SK-N-SH (cell line): ENCODE measurements around the gene LCORL. TPM values are rescaled to one million over a fixed set of nuclear protein-coding genes. Genes with fewer than 3 reads are reported as not detected.

ENCODE experiments used
- CTCF ChIA-PET: fragments of 300-600, 350-600 bp; formaldehyde crosslinking; extraction: SDS; loops from one replicate; lab custom pipeline; 2021; lab: Yijun Ruan, JAX
- POLR2A ChIA-PET: fragments of 350-600 bp; sonication (Branson Sonifier 250); formaldehyde crosslinking; extraction: SDS; loops from one replicate; lab custom pipeline; 2020; ENCODE audit warnings: antibody characterized with exemption, inconsistent platforms; lab: Yijun Ruan, JAX
- DNase-seq: peaks from one replicate; pipeline ENCODE4 v3.0.0; 2012
- H2AFZ ChIP-seq: fragments of 200-600 bp; sonication (generic); 2 replicates; pipeline ENCODE4 v1.8.1; 2016; ENCODE audit warnings: antibody characterized with exemption, mild to moderate bottlenecking, low read depth
- H3F3A ChIP-seq: fragments of 200-600 bp; sonication (generic); replicated peaks from 2 replicates; pipeline ENCODE3; 2016; ENCODE audit warnings: antibody characterized with exemption, mild to moderate bottlenecking; ENCODE audit not compliant: insufficient read depth
- H3K27ac ChIP-seq, 2 experiments: fragments of 200-500 bp in 1 of 2; fragments of 200-600 bp in 1 of 2; sonication (Bioruptor generic) in 1 of 2; sonication (generic), shearing (Covaris generic) in 1 of 2; 2 replicates each; pipeline versions ENCODE4 v1.5.1 to v1.6.1; 2014 to 2016; ENCODE audit warnings: low read depth in 2 of 2, inconsistent platforms in 1 of 2, low read length in 1 of 2, mild to moderate bottlenecking in 1 of 2, mixed read lengths in 1 of 2
- H3K27me3 ChIP-seq: fragments of 200-600 bp; sonication (generic), shearing (Covaris generic); 2 replicates; pipeline ENCODE4 v1.6.1; 2016; ENCODE audit warnings: mixed run types; ENCODE audit not compliant: insufficient read depth
- H3K36me3 ChIP-seq, 2 experiments: fragments of 200-500 bp in 1 of 2; fragments of 200-600 bp in 1 of 2; sonication (Bioruptor generic) in 1 of 2; sonication (generic) in 1 of 2; replicated peaks in 1 of 2; 2 replicates each; pipeline versions ENCODE3 to v1.5.1; 2014 to 2016; ENCODE audit warnings: low read length in 1 of 2, mild to moderate bottlenecking in 1 of 2; ENCODE audit not compliant: insufficient read depth in 2 of 2, control insufficient read depth in 1 of 2
- H3K4me1 ChIP-seq, 2 experiments: fragments of 200-500 bp in 1 of 2; fragments of 200-600 bp in 1 of 2; sonication (Bioruptor generic) in 1 of 2; sonication (generic), shearing (Covaris generic) in 1 of 2; 2 replicates each; pipeline versions ENCODE4 v1.5.1 to v1.6.1; 2014 to 2016; ENCODE audit warnings: low read depth in 1 of 2, low read length in 1 of 2, mixed run types in 1 of 2; ENCODE audit not compliant: insufficient read depth in 2 of 2, control insufficient read depth in 1 of 2
- H3K4me2 ChIP-seq: fragments of 200-600 bp; sonication (generic), shearing (Covaris generic); 2 replicates; pipeline ENCODE4 v1.6.1; 2017; ENCODE audit warnings: mixed run types
- H3K4me3 ChIP-seq, 2 experiments: fragments of 200-500 bp in 1 of 2; fragments of 200-600 bp in 1 of 2; sonication (Bioruptor generic) in 1 of 2; sonication (generic), shearing (Covaris generic) in 1 of 2; 2 replicates each; pipeline versions ENCODE4 v1.5.1 to v1.8.1; 2014 to 2016; ENCODE audit warnings: low read depth in 2 of 2, inconsistent platforms in 1 of 2, low read length in 1 of 2, mild to moderate bottlenecking in 1 of 2, mixed read lengths in 1 of 2, moderate library complexity in 1 of 2
- H3K79me2 ChIP-seq: fragments of 200-600 bp; sonication (generic); 2 replicates; pipeline ENCODE4 v1.8.1; 2017; ENCODE audit warnings: mild to moderate bottlenecking; ENCODE audit not compliant: insufficient read depth
- H3K9ac ChIP-seq: fragments of 200-600 bp; sonication (generic); 2 replicates; pipeline ENCODE4 v1.6.1; 2017; ENCODE audit warnings: mixed run types
- H3K9me2 ChIP-seq: fragments of 200-600 bp; sonication (generic); 2 replicates; pipeline ENCODE4 v1.6.1; 2017; ENCODE audit warnings: mixed run types
- H3K9me3 ChIP-seq: fragments of 200-600 bp; sonication (generic); 2 replicates; pipeline ENCODE4 v1.6.1; 2017; ENCODE audit warnings: mixed run types, mild to moderate bottlenecking, moderate library complexity
- H4K20me1 ChIP-seq: fragments of 200-600 bp; sonication (generic); 2 replicates; pipeline ENCODE4 v1.6.1; 2017; ENCODE audit warnings: mild to moderate bottlenecking, mixed run types; ENCODE audit not compliant: insufficient read depth
- CHD2 ChIP-seq: fragments of 150-350 bp; IDR thresholded peaks from 2 replicates; pipeline ENCODE4 v1.6.1; 2018; ENCODE audit warnings: low read length; ENCODE audit not compliant: partially characterized antibody
- CTCF ChIP-seq: fragments of 200-600 bp; sonication (generic); IDR thresholded peaks from 2 replicates; pipeline ENCODE4 v1.6.1; 2017; ENCODE audit warnings: antibody characterized with exemption, mild to moderate bottlenecking, moderate library complexity
- EP300 ChIP-seq, 2 experiments: IDR thresholded peaks; 2 replicates each; pipeline versions ENCODE4 v1.4.0 to v1.6.1; 2012; ENCODE audit warnings: borderline replicate concordance in 1 of 2, low read depth in 1 of 2, low read length in 1 of 2
- FOSL2 ChIP-seq: IDR thresholded peaks from 2 replicates; pipeline ENCODE4 v1.4.0; 2012; ENCODE audit warnings: low read depth, mild to moderate bottlenecking, moderate library complexity, borderline replicate concordance
- FOXJ3 ChIP-seq: sonication (generic); formaldehyde crosslinking; IDR thresholded peaks from 2 replicates; pipeline ENCODE4 v1.5.1; 2020; ENCODE audit warnings: mild to moderate bottlenecking, missing genetic modification reagents
- GABPA ChIP-seq: IDR thresholded peaks from 2 replicates; pipeline ENCODE4 v1.4.0; 2012; ENCODE audit warnings: low read depth, mild to moderate bottlenecking
- RCOR1 ChIP-seq: fragments of 150-350 bp; IDR thresholded peaks from 2 replicates; pipeline ENCODE4 v1.6.1; 2017; ENCODE audit warnings: antibody characterized with exemption, low read length
- REST ChIP-seq: IDR thresholded peaks from 2 replicates; pipeline ENCODE4 v1.6.1; 2012; ENCODE audit warnings: mild to moderate bottlenecking, low read depth, low read length, moderate library complexity
- SIN3A ChIP-seq: IDR thresholded peaks from 2 replicates; pipeline ENCODE4 v1.6.1; 2012; ENCODE audit warnings: low read depth, mild to moderate bottlenecking, low read length, moderate library complexity, borderline replicate concordance
- TCF12 ChIP-seq: IDR thresholded peaks from 2 replicates; pipeline ENCODE4 v1.4.0; 2012
- TEAD4 ChIP-seq: IDR thresholded peaks from 2 replicates; pipeline ENCODE4 v1.4.0; 2012; ENCODE audit warnings: mild to moderate bottlenecking, borderline replicate concordance; ENCODE audit not compliant: insufficient read depth
- USF1 ChIP-seq: IDR thresholded peaks from 2 replicates; pipeline ENCODE4 v1.4.0; 2012; ENCODE audit warnings: low read depth, borderline replicate concordance
- ZBTB33 ChIP-seq: IDR thresholded peaks from 2 replicates; pipeline ENCODE4 v1.4.0; 2012; ENCODE audit warnings: low read depth, borderline replicate concordance
- WGBS: methylation state at CpG from one replicate; pipeline ENCODE4 v1.1.6; 2017; ENCODE audit warnings: low lambda C conversion rate; 5-methylcytosine and 5-hydroxymethylcytosine counted together
- polyA plus RNA-seq, 3 experiments: library from polyadenylated mRNA; depleted of rRNA; stranded (reverse); fragments of >200 nt; gene quantifications; 2 replicates each; pipeline ENCODE4 v1.2.3, GENCODE V29; 2012

Gene LCORL
- polyA plus RNA-seq, 1 of the 3 experiments (the other 2 are of a cell fraction) = 1.9 TPM

GRCh38 chr4:17884063-17884462, 137.5 kb downstream of the LCORL start:
- Histone ChIP-seq H3K4me2 (peak overlapping the region; percentile 24; the same call in 1 of the 2 replicates), H4K20me1 (no peaks in the 10 kb centered on the region), H3F3A (no peaks in the 10 kb centered on the region), H3K4me1 (no peaks in the 10 kb centered on the region; a peak in 1 of 4 replicates), H3K36me3 (peaks cover 6% of the 10 kb centered on the region in 2 experiments), H3K9ac (no peak overlapping the region), H3K9me3 (no peaks in the 10 kb centered on the region), H2AFZ (no peak overlapping the region), H3K9me2 (no peaks in the 10 kb centered on the region), H3K79me2 (no peaks in the 10 kb centered on the region), H3K27ac (peak overlapping the region; percentile 28 to 30; a peak in 3 of 4 replicates), H3K4me3 (no peak overlapping the region), H3K27me3 (no peaks in the 10 kb centered on the region)
- CTCF ChIA-PET = no interaction called here
- WGBS = 85% methylated on average over 2 of the region's 2 CpGs
- POLR2A ChIA-PET = no interaction called here
- TF ChIP-seq TCF12 (peak; percentile 46; the same call in 1 of the 2 replicates), SIN3A (no peak)
- DNase-seq = no peak

GRCh38 chr4:17877661-17878060, 143.9 kb downstream of the LCORL start:
- H3K27me3 ChIP-seq = no peaks in the 10 kb centered on the region
- H3K36me3 ChIP-seq = peaks cover 0 to 6% of the 10 kb centered on the region in 2 experiments
- H3K9me2 ChIP-seq = no peaks in the 10 kb centered on the region
- H3K4me2 ChIP-seq = no peak overlapping the region
- no peak for TF ChIP-seq CTCF
- no peak for TF ChIP-seq TEAD4
- TF ChIP-seq FOXJ3 = no peak
- no peak for TF ChIP-seq ZBTB33
- no peak for TF ChIP-seq SIN3A
- TF ChIP-seq EP300 (IDR thresholded peaks at IDR 0.05; ENCODE audit: borderline replicate concordance in 1 of 2, low read depth in 1 of 2, low read length in 1 of 2) = no peak
- TF ChIP-seq GABPA = no peak
- TF ChIP-seq USF1 = no peak
- TF ChIP-seq RCOR1 = no peak
- no peak for TF ChIP-seq CHD2
- no peak for TF ChIP-seq FOSL2
- TF ChIP-seq REST = no peak
- TF ChIP-seq, all 33 proteins: peak for 0
- POLR2A ChIA-PET = no interaction called here
- H3K9ac ChIP-seq = no peak overlapping the region
- no peak overlapping the region for H2AFZ ChIP-seq
- no peaks in the 10 kb centered on the region for H3F3A ChIP-seq
- no peaks in the 10 kb centered on the region for H4K20me1 ChIP-seq
- H3K4me1 ChIP-seq = no peaks in the 10 kb centered on the region; a peak in 1 of 4 replicates
- H3K27ac ChIP-seq = no peak overlapping the region
- no peak for DNase-seq
- CTCF ChIA-PET = interaction anchor here (1.2 kb wide), 1 partner anchor 10 kb away, joined by 5 read pairs; no protein-coding TSS in a partner anchor
- H3K4me3 ChIP-seq = no peak overlapping the region
- no peaks in the 10 kb centered on the region for H3K79me2 ChIP-seq
- WGBS = 97% methylated on average over 5 of the region's 5 CpGs
- no peaks in the 10 kb centered on the region for H3K9me3 ChIP-seq
